ENCODE data around the gene FIBP. TPM values are rescaled to one million over a fixed set of nuclear protein-coding genes. Genes with fewer than 3 reads are reported as not detected.

The FIBP gene
- total and polyA plus RNA-seq, 12 donors = 57.9 to 183 (median 72.4) TPM

- intact Hi-C loops (cut with DNase I) = no loop called here
- Histone ChIP-seq H3K4me1 (replicated peaks in 1 of 2) (peaks cover 2 to 17% of the 10 kb centered on the region in 2 donors), H3K36me3 (replicated peaks in 1 of 2) (peaks cover 0 to 58% of the 10 kb centered on the region in 2 donors), H3K27ac (no peak overlapping the region), H3K27me3 (no peaks in the 10 kb centered on the region), H3K9me3 (replicated peaks in 1 of 3) (no peaks in the 10 kb centered on the region), H3K4me3 (no peak overlapping the region)
- TF ChIP-seq POLR2A (IDR thresholded peaks at IDR 0.05) = no peak
- TF ChIP-seq CTCF (IDR thresholded peaks at IDR 0.05) = no peak
- WGBS, 4 donors = 75 to 88% (median 83%) methylated on average over 6 to 19 of the region's 19 CpGs
- DNase-seq = peak in 2 of 7 donors; percentile 18 to 63
Measured at GRCh38 chr11:65868076-65868667, 20.1 kb downstream of the FIBP start.

GRCh38 chr11:65867284-65868071 is 20.8 kb downstream of the FIBP start:
- intact Hi-C loops (cut with DNase I) = no loop called here
- Histone ChIP-seq H3K36me3 (replicated peaks in 1 of 2) (peaks cover 0 to 65% of the 10 kb centered on the region in 2 donors), H3K27ac (no peak overlapping the region), H3K4me1 (replicated peaks in 1 of 2) (peaks cover 0 to 17% of the 10 kb centered on the region in 2 donors), H3K9me3 (replicated peaks in 1 of 3) (no peaks in the 10 kb centered on the region), H3K4me3 (no peak overlapping the region), H3K27me3 (no peaks in the 10 kb centered on the region)
- peak in 2 of 7 donors; percentile 6 to 10 for DNase-seq
- 59 to 66% (median 62%) methylated on average over 23 to 29 of the region's 29 CpGs for WGBS, 4 donors
- no peak for TF ChIP-seq CTCF (IDR thresholded peaks at IDR 0.05)
- no peak for TF ChIP-seq POLR2A (IDR thresholded peaks at IDR 0.05)

- peak in 2 of 7 donors; percentile 7 to 16 for DNase-seq
Measured at GRCh38 chr11:65866509-65867283, 21.6 kb downstream of the FIBP start.

More at GRCh38 chr11:65866509-65867283, 21.6 kb downstream of the FIBP start:
- H3K4me3 ChIP-seq = no peak overlapping the region
- peaks cover 0 to 70% of the 10 kb centered on the region in 2 donors for H3K36me3 ChIP-seq (replicated peaks in 1 of 2)
- peaks cover under 1 to 12% of the 10 kb centered on the region in 2 donors for H3K4me1 ChIP-seq (replicated peaks in 1 of 2)
- H3K27me3 ChIP-seq = no peaks in the 10 kb centered on the region
- TF ChIP-seq POLR2A (IDR thresholded peaks at IDR 0.05) (no peak), CTCF (IDR thresholded peaks at IDR 0.05) (no peak)
- H3K9me3 ChIP-seq (replicated peaks in 1 of 3) = no peaks in the 10 kb centered on the region
- H3K27ac ChIP-seq = no peak overlapping the region
- WGBS, 4 donors = 85 to 90% (median 88%) methylated on average over 11 to 21 of the region's 21 CpGs
- intact Hi-C loops (cut with DNase I) = no loop called here
